SK-N-SH treated with all-trans-retinoic acid at 6 μM for 48 hours (cell line): Measurements from ENCODE around the gene GPR137.

Experiments
- ARNTL ChIP-seq: fragments of 450-650 bp; formaldehyde crosslinking; IDR thresholded peaks from 2 replicates; pipeline ENCODE4 v1.5.0; 2020; ENCODE audit warnings: low read depth, mild to moderate bottlenecking, moderate library complexity, borderline replicate concordance
- RARB ChIP-seq: fragments of 250-450 bp; sonication (Bioruptor Pico); IDR thresholded peaks from 2 replicates; pipeline ENCODE4 v1.8.0; 2021; ENCODE audit warnings: mild to moderate bottlenecking, moderate library complexity
- TOX ChIP-seq: fragments of 250-450 bp; sonication (Bioruptor Pico); IDR thresholded peaks from 2 replicates; pipeline ENCODE4 v1.8.0; 2021; ENCODE audit warnings: mild to moderate bottlenecking, moderate library complexity, borderline replicate concordance
- ZNF565 ChIP-seq: fragments of 450-650 bp; formaldehyde crosslinking; conservative IDR thresholded peaks from 2 replicates; pipeline ENCODE4 v1.5.0; 2020; ENCODE audit warnings: low read depth, mild to moderate bottlenecking, moderate library complexity
- ZNF70 ChIP-seq: fragments of 450-650 bp; formaldehyde crosslinking; IDR thresholded peaks from 2 replicates; pipeline ENCODE4 v1.5.0; 2020; ENCODE audit warnings: mild to moderate bottlenecking, moderate library complexity
- TF ChIP-seq, protein P1 (sequence below): fragments of 250-450 bp; sonication (Bioruptor Pico); IDR thresholded peaks from 2 replicates; pipeline ENCODE4 v1.5.1; 2020; ENCODE audit warnings: low read depth, mild to moderate bottlenecking, moderate library complexity

DNA sequence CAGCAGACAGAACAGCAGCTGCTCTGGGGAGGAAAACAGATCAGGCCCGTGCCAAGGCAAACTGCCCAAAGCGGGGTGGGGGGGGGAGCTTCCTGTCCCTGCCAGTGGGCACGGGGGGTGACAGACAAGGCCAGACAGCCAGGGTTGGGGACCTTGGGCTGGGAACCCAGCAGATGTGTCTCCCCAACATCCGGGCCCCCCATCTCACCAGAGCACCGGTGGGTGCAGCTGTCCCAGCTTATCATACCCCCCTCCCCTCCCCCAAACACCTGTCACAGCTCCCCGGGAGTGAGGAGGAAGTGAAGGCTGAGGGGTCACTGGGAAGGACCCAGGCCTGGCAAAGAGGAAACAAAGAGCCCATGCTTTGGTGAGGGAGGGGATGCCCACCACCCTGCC lies 40.2 kb upstream of the GPR137 start:
- TF ChIP-seq, protein P1, sequence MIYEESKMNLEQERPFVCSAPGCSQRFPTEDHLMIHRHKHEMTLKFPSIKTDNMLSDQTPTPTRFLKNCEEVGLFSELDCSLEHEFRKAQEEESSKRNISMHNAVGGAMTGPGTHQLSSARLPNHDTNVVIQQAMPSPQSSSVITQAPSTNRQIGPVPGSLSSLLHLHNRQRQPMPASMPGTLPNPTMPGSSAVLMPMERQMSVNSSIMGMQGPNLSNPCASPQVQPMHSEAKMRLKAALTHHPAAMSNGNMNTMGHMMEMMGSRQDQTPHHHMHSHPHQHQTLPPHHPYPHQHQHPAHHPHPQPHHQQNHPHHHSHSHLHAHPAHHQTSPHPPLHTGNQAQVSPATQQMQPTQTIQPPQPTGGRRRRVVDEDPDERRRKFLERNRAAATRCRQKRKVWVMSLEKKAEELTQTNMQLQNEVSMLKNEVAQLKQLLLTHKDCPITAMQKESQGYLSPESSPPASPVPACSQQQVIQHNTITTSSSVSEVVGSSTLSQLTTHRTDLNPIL (CRISPR knock-in tag) = no peak
- TF ChIP-seq RARB (CRISPR knock-in tag) (no peak), ZNF565 (no peak), ZNF70 (CRISPR knock-in tag) (no peak), ARNTL (CRISPR knock-in tag) (no peak), TOX (no peak)
